ENCODE measurements around the gene IGSF21. TPM values are rescaled to one million over a fixed set of nuclear protein-coding genes. Genes with fewer than 3 reads are reported as not detected.

IGSF21 gene
- total RNA-seq, 6 experiments from 2014 or later: not detected

GRCh38 chr1:18353528-18353927, 245.9 kb downstream of the IGSF21 start:
- Mint-ChIP-seq H3K36me3 (ENCODE audit: low read depth) (no peaks in the 10 kb centered on the region), H3K4me3 (no peak overlapping the region), H3K9me3 (peaks cover 54% of the 10 kb centered on the region), H3K4me1 (ENCODE audit: low read depth) (no peaks in the 10 kb centered on the region), H3K27me3 (ENCODE audit: insufficient read depth) (no peaks in the 10 kb centered on the region; the same call in 1 of the 2 replicates), H3K27ac (no peak overlapping the region)
- no peak for DNase-seq
- no peak for TF ChIP-seq CTCF (IDR thresholded peaks at IDR 0.05)

- H3K4me1 Mint-ChIP-seq (ENCODE audit: low read depth): no peaks in the 10 kb centered on the region
- H3K9me3 Mint-ChIP-seq: peaks cover 52% of the 10 kb centered on the region
- no peak overlapping the region for H3K4me3 Mint-ChIP-seq
- no peaks in the 10 kb centered on the region; the same call in 1 of the 2 replicates for H3K27me3 Mint-ChIP-seq (ENCODE audit: insufficient read depth)
- TF ChIP-seq CTCF (IDR thresholded peaks at IDR 0.05): no peak
- no peaks in the 10 kb centered on the region for H3K36me3 Mint-ChIP-seq (ENCODE audit: low read depth)
- no peak overlapping the region for H3K27ac Mint-ChIP-seq
- DNase-seq: no peak
These were observed 246.4 kb downstream of the IGSF21 start for GRCh38 chr1:18353992-18354391.

- no peak overlapping the region for H3K4me3 Mint-ChIP-seq
- H3K36me3 Mint-ChIP-seq (ENCODE audit: low read depth): no peaks in the 10 kb centered on the region
- no peak for DNase-seq
- no peak overlapping the region for H3K27ac Mint-ChIP-seq
- TF ChIP-seq CTCF (IDR thresholded peaks at IDR 0.05): no peak
- H3K9me3 Mint-ChIP-seq: peaks cover 49% of the 10 kb centered on the region
- no peaks in the 10 kb centered on the region; the same call in 1 of the 2 replicates for H3K27me3 Mint-ChIP-seq (ENCODE audit: insufficient read depth)
- no peaks in the 10 kb centered on the region for H3K4me1 Mint-ChIP-seq (ENCODE audit: low read depth)
These were observed 247.0 kb downstream of the IGSF21 start for GRCh38 chr1:18354612-18355011.

- Mint-ChIP-seq H3K4me1 (ENCODE audit: low read depth) (no peaks in the 10 kb centered on the region), H3K9me3 (peaks cover 59% of the 10 kb centered on the region), H3K4me3 (no peak overlapping the region), H3K27ac (no peak overlapping the region), H3K36me3 (ENCODE audit: low read depth) (no peaks in the 10 kb centered on the region), H3K27me3 (ENCODE audit: insufficient read depth) (no peaks in the 10 kb centered on the region; the same call in none of the 2 replicates)
- TF ChIP-seq CTCF (IDR thresholded peaks at IDR 0.05): no peak
- no peak for DNase-seq
These were observed 250.1 kb downstream of the IGSF21 start for GRCh38 chr1:18357622-18358230.

GRCh38 chr1:18358600-18358999, 251.0 kb downstream of the IGSF21 start:
- Mint-ChIP-seq H3K27me3 (ENCODE audit: insufficient read depth) (no peaks in the 10 kb centered on the region; the same call in none of the 2 replicates), H3K36me3 (ENCODE audit: low read depth) (no peaks in the 10 kb centered on the region), H3K9me3 (peaks cover 60% of the 10 kb centered on the region), H3K27ac (no peak overlapping the region), H3K4me3 (no peak overlapping the region), H3K4me1 (ENCODE audit: low read depth) (no peaks in the 10 kb centered on the region)
- no peak for TF ChIP-seq CTCF (IDR thresholded peaks at IDR 0.05)
- DNase-seq: no peak
